GM04503 (cell line): Measurements from ENCODE around the gene TMEM86B.

Experiments
- DNase-seq: peaks from one replicate; pipeline ENCODE4 v3.0.0-alpha.2; 2012; ENCODE audit warnings: low read depth

The TMEM86B gene, protein sequence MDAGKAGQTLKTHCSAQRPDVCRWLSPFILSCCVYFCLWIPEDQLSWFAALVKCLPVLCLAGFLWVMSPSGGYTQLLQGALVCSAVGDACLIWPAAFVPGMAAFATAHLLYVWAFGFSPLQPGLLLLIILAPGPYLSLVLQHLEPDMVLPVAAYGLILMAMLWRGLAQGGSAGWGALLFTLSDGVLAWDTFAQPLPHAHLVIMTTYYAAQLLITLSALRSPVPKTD

DNA sequence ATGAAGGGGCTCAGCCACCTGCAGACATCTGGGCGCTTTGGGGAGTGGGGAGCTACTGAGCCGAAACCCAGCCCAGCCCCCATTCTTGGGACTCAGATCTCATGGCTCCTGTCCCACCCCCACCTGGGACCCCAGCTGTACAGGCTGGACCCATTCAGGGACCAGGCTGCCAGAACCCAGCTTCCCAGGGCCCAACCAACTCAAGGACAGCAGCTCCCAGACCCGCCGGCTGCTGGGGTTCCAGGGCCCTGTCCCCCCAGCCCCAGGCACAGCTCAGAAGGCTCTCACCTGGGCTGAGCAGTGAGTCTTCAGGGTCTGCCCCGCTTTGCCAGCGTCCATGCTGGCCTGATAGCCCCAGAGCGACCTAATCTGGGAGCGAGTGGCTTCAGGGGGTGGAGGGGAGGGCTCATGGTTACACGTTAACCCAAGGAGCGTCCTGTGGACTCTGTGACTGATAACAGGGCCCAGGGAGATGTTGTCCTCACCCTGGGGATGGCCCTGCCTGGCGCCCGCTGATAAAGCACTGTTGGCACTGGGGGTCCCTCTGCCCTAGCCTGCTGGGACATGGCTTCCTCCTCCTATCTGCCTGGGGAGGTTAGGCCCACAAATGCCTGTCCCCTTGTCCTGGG, at the start of gene TMEM86B:
TSS of gene TMEM86B (minus strand) at position 361 of the 629 bp plus-strand sequence. CDS start at position 339, 22 bp downstream.
- DNase-seq, result no peak

DNA sequence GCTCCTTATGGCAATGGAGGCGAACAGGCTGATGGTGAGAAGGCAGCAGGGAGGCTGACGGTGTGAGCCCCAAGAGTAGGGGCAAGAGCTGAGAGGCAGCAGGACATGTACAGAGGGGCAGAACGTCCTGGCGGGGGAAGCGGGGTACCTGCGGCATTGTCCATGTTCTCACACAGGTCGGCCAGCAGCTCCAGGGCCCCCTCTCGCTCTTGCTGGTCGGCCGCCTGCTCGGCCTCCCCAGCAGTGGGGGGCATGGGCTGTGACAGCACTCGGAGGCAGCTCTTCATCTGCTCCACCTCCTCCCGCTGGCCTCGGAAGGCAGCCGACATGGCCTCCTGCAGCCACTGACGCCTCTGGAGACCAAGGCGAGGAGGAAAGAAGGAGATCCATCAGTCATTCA, 48.9 kb upstream of the TMEM86B start:
- DNase-seq, result no peak

DNA sequence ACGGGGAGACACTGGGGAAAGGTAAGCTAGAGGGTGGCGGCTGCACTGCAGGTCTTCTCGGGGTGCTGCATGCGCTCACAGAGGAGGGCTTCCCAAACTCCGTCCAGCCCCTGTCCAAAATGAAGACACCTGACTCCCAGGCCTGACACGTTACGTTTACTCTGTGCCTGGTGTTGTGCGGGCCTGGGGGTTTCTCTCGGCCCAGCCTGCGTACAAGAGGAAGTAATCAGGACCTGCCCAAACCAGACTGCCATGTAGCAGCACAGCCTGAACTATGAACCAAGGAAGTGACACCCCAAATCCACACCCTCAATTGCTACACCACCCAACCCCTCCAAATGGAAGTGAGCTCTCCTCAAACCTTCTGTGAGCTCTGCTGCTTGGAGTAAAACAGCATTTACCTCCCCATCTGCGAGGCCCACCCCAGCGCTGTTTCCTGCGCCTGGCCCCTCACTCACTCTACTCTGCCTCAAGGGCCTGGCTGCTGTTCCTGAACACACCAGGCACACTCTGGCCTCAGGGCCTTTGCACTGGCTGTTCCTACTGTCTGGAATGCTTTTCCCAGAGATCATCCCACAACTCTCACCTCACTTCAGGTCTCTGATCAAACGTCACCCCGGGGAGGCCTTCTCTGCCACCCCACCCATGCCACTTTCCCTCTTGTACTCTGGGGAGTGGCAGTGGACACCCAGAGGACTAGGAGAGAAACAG, 48.3 kb upstream of the TMEM86B start:
- no peak for DNase-seq

DNA sequence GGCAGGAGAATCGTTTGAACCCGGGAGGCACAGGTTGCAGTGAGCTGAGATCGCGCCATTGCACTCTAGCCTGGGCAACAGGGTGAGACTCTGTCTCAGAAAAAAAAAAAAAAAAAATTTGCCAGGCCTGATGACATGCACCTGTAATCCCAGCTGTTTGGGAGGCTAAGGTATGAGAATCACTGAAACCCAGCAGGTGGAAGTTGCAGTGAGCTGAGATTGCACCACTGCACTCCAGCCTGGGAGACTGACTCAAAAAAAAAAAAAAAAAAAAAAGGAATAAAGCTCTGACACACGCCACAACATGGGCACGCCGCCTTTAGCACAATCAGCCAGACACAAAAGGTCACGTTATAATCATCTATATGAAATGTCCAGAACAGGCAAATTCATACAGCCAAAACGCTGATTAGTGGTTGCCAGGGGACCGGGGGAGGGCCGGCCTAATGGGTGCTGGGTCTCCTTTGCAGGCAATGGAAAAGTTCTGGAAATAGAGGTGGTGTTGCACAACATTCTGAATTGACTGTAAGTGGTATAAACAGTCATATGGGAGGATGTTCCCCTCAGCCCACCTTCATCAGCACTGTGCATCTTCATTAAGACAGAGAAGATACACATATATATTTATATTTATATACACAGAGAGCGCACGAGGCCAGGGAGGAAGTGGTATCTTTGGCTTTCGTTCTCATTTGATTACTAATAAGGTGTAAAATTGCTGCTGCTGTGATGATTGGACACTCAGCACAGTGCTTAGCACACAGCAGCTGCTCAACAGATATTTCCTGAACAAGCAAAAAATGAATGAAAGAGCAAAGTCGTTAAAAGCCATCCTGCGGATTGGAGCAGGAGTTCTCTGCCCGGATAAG, 47.5 kb upstream of the TMEM86B start:
- no peak for DNase-seq

DNA sequence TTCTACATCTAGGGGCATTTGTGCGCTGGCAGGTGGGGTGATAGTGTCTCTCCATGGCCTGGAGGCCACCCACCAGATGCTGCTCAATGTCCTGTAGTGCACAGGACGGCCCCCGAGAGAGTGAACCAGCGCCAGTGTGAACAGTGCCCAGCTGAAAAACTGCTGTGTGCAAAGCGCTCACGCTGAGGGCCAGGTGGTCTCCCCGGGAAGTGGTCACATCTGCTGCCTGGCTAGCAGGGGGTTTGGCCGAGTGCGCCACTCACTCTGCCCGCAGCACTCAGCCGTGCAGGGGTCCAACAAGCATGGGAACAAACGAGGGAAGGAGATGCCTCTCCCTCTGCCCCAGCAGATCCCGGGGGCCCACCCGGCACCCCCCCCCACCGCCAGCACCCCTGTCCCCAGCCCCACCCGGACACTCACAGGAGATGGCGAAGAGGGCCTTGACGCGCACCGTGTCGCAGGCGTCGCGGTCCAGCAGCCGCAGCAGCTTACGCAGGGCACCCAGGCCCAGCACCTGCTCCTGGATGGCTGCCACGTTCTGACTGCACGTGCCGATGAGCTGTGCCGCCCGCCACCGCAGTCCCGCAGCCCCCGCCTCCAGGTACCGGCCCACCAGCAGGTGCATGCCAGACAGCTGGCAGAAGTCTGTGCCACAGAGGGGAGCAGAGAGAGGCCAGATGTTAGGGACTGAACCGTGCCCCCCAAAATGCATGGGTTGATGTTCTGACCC, 45.6 kb upstream of the TMEM86B start:
- DNase-seq, result no peak

DNA sequence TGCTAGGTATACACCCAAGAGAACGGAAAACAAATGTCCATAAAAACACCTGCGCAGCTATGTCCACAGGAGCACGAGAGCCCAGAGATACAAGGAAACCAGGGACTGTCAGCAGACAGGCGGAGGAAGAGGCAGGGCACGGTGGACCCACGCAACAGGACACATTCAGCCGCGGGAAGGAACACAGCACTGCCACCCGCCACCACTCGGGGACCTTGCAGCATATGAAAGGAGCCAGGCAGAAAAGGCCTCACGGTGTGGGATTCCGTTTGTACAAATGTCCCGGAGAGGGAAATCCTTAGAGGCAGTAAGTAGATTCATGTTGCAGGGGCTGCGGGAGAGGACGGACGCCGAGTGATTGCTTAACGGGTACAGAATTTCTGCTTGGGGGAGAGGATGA, 43.6 kb upstream of the TMEM86B start:
- no peak for DNase-seq

DNA sequence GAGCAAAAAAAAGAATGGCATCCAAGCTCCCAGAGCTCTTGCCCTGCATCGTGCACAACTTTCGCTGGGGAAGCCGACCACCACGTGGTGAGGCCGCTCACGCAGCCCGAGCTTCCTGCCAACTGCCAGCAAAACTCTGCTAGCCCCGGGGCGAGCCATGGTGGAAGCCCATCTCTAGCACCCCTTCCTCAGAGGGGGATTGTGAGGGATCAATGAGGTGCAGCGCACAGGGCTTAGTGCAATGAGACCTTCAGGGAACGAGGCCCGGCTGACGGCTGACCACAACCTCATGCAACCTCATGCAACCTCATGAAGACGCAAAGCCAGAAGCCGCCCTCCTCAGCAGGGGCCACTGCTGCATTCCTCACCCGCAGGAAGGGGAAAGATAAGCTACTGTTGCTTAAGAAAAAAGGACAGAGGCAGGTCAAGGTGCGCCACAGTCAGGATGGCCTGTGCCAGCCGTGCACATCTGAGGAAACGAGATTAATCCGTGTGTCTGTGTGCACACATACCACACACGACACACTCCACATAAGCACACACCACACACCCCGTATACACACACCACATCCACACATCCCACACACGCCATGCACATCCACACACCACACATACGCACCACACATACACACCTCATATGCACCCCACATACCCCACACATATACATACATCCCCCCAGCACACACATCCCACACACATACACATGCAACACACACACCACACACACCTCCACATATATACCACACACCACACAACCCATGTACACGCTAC, 41.8 kb upstream of the TMEM86B start:
- no peak for DNase-seq

DNA sequence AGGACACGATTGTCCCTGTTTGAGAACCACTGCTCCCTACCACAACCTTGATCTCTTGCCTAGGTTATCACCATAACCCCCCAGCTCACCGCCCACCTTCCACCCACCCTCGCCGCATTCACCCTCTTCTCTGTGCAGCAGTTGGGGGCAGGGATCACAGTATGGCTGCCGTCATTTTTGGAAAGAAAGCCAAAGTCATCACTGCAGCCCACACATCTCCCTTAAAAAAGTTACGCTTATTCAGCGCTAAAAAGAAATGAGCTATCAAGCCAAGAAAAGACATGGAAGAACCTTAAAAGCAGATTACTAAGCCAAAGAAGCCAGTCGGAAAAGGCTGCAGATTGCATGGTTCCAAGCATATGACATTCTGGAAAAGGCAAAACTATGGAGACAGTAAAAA, 40.7 kb upstream of the TMEM86B start:
- DNase-seq, result no peak

DNA sequence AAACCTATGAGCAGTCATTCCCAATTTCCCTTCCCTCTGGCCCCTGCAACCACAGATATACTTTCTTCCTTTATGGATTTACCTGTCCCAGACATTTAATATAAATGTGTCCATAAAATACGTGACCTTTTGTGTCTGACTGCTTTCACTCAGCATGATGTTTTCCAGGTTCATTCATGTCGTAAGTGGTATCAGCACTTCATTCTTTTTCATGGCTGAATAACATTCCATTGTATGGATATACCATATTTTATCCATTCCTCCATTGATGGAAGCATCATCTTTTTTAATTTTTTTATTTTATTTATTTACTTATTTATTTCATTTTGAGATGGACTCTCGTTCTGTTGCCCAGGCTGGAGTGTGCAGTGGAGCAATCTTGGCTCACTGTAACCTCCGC, 38.3 kb upstream of the TMEM86B start:
- no peak for DNase-seq

DNA sequence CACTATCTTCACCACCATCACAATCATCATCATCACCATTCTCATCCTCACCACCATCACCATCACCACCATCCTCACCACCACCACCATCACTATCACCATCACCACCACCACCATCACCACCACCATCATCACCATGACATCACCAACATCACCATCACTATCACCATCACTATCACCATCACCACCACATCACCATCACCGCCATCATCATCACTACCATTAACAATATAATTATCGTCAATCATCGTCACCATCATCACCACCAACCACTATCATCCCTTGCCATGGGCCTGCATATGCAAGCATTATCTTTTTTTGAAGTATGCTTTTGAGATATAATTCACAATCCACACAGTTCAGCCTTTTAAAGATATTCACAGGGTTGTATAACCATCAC, 37.8 kb upstream of the TMEM86B start:
- DNase-seq, result no peak

DNA sequence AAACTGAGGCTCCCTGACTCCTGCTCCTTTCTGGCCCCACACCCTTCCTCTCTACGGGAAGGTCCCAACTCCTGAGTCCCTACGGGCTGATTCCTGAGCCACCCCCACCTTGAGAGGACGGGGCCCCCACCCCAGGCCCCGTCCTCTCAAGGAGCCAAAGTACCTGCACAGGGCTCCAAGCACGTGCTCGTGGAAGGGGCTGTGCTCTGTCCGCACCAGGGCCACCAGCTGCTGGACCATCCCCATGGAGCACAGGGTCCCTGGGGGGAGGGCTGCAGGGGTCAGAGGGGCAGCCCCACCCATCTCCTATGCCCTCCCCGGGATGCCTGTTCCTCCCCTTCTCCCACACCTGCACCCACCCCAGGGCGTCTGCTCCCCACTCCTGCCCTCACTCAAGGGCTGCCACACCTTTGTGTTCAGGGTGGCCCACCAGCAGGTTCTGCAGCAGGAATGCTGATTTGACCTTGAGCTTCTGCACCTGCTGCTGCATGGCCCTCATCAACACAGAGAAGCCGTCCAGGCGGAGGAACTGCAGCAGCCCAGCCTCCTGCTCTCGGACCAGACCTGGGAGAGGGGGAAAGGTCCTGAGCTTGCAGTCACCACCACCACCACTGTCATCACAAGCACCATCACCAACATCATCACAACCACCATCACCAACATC, 37.3 kb upstream of the TMEM86B start:
- no peak for DNase-seq

DNA sequence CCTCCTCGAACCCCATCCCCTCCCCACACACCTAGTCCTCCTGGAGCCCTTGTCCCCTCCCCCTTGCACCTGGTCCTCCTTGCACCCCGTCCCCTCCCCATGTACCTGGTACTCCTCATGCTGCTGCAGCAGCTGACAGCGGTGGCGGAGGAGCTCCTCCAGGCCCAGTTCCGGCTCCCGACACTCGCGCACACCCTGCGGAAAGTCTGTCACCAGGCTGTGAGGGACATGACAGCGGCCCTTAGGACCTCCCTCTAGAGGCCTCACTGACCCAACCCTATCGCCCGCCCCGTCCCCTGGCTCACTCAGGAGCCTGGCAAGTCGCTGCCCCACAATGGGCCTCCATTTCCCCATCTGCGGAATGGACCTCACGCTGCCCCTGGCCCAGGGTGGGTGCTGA, 36.6 kb upstream of the TMEM86B start:
- no peak for DNase-seq

DNA sequence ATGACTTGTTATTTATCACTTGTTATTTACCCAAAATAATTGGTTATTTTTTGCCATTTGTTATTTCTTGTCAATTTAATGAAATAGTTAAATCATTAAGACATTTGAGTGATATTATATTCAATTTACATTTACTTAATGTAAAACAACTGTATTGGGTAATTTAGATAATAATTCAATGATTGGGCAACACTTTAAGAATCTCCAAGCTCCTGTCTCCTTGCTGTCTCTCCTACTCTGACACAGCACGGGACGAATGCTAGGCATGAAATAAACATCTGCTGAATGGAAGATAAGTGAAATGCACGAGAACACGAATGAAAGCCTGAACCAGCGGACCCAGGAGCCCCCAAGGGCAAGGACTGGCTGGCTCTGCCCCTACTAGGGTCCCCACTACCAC, 36.0 kb upstream of the TMEM86B start:
- no peak for DNase-seq

DNA sequence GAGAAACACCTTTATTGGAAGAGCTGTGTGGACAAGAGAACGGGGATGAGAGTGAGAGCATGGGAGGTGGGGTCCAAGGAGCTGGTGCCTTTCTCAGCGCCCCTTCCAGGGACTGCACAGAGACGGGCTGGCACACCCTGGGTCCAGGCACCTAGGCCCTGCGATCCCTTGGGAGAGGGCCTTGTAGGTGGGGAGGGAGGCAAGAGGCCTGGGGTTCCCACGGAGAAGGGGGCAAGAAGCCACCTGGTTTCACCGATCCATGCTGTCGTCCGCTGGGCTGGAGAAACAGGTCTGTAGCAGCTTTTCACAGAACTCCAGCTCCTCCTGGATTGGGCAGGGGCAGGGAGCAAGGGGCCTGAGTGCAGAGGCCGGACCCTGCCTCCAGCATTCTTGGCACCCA, 33.8 kb upstream of the TMEM86B start:
- no peak for DNase-seq

DNA sequence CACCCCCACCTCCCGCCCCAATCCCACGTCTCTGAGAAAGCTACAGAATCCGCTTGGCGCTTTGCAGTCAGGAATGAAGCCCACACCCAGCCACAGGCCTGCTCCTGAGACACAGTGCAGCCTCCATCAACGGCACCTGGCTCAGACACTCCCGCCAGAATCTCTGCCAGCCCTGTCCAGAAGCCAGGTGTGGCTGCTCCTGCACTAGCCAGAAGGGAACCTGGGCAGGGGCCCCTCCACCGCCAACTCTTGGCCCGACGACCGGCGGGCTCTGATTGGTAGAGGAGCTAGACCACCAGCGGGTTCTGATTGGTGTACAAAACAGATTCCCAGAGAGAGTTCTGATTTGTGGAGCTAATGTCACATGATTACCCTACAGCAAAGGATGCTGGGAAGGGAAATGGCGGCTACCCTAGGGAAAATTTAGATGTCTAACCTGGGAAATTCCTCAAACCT, 33.1 kb upstream of the TMEM86B start:
- DNase-seq, result no peak

DNA sequence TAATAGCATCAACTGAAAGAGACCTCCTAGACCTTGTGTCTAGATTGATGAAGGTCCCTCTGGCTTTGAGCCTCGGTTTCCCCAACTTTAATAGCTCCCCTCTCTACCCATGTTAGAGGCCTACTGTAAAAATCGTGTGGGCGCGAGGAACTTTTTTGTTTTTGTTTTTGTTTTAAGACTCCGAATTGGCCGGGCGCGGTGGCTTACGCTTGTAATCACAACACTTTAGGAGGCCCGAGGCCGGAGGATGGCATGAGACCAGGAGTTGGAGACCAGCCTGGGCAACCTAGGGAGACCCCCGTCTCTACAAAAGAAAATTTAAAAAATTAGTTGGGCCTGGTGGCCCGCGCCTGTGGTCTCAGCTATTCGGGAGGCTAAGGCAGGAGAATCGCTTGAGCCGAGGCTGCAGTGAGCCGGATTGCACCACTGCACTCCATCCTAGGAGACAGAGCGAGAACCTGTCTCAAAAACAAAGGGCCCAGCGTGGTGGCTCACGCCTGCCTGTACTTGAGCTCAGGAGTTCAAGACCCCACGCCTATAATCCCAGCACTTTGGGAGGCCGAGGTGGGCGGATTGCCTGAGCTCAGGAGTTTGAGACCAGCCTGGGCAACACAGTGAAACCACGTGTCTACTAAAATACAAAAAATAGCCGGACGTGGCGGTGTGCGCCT, 31.1 kb upstream of the TMEM86B start:
- DNase-seq, result no peak

DNA sequence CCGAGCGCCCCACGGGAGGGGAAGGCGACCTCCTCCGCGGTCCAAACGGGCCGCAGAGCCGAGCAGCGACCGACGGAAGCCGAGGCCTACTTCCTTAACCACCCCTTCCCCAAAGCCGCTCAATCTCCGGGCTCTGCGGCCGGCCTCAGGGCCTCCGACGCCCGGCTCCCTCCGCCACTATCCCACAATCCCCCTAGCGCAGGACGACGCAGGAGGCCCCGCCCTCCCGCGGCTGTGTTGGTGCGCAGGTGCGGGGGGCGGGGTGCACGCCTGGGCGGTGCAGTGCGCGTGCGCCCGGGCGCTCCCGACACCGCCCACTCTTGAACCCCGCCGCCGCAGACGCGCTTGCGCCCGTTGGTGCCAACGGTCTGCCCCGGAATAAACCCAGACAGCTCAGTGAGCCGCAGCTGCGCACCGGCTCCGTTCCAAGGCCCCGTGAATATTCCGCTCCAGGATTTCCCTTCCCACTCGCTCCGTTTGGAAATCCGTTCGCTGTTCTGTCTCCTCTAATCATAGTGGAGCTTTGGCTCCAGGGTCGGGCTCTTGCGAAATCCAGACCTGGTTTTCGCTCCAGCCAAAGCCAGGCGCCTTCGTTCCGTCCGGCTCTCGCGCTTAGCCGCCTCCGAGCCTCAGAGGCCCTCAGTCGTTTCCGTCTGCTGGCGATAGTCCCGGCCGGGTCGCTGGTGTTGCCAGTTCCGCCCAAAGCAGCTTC, 30.4 kb upstream of the TMEM86B start, which contains the start of gene PPP6R1:
TSS of gene PPP6R1 (minus strand) at position 190 of the 712 bp plus-strand sequence. CDS start 11,914 bp downstream, outside the sequence.
- DNase-seq, result peak; percentile 98

DNA sequence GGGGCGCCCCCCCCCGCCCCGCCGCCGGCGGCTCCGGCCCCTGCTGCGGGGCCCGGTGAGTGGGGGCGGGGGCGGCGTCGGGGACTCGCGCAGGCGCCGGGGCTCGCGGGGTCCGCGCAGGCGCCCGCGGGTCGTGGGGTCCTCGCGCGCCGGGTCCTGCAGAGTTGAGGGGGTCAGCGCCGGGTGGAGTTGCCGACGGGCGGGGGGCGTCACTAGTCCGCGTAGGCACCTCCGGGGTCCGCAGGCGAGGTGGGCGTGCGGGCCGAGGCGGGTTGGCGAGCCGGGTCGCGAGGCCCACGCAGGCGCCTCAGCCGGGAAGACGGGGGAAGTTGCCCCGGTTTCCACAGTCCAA, 29.9 kb upstream of the TMEM86B start:
- no peak for DNase-seq
